SH-SY5Y (cell line): ENCODE results near the gene PLS3.

Source experiments
- GATA2 ChIP-seq: IDR thresholded peaks from 2 replicates; pipeline ENCODE4 v1.6.1; 2011; ENCODE audit warnings: mild to moderate bottlenecking, low read depth, low read length
- GATA3 ChIP-seq: IDR thresholded peaks from 2 replicates; pipeline ENCODE4 v1.6.1; 2011; ENCODE audit warnings: low read depth, mild to moderate bottlenecking, low read length, moderate library complexity

GRCh38 chrX:115624916-115625315 lies 63.9 kb downstream of the PLS3 start:
- TF ChIP-seq GATA2 (no peak), GATA3 (no peak)
